Muscle of leg (tissue), 11 donors: ENCODE measurements around the gene ZCWPW1. TPM values are rescaled to one million over a fixed set of nuclear protein-coding genes. Genes with fewer than 3 reads are reported as not detected.
"Not testable (repeated sequence)": the region's sequence is repeated elsewhere in the genome, so short reads cannot be mapped to it uniquely, and the experiment has no call there.

Experiments used
- DNase-seq: peaks from one replicate; pipeline ENCODE4 v3.0.0; 2013
- H3K27ac ChIP-seq: one replicate; pipeline ENCODE4 v1.5.1; 2013; ENCODE audit warnings: mild to moderate bottlenecking, low read length, control low read depth
- H3K27me3 ChIP-seq: one replicate; pipeline ENCODE4 v1.6.1; 2013; ENCODE audit warnings: low read length; ENCODE audit not compliant: control insufficient read depth, insufficient read depth
- H3K36me3 ChIP-seq: one replicate; pipeline ENCODE4 v1.6.1; 2013; ENCODE audit warnings: low read length; ENCODE audit not compliant: control insufficient read depth, insufficient read depth
- H3K4me1 ChIP-seq: one replicate; pipeline ENCODE4 v1.6.1; 2013; ENCODE audit warnings: low read length; ENCODE audit not compliant: control insufficient read depth, insufficient read depth
- H3K4me3 ChIP-seq: one replicate; pipeline ENCODE4 v1.5.1; 2013; ENCODE audit warnings: low read length, control low read depth
- H3K9me3 ChIP-seq: replicated peaks from 2 replicates; pipeline ENCODE4 v1.6.1; 2013; ENCODE audit warnings: low read depth, low read length; ENCODE audit not compliant: control insufficient read depth
- WGBS: methylation state at CpG from one replicate; pipeline ENCODE4 v1.1.5; 2013; ENCODE audit warnings: missing lambda C conversion rate; ENCODE audit not compliant: insufficient coverage; 5-methylcytosine and 5-hydroxymethylcytosine counted together
- polyA plus RNA-seq, 8 donors: library from polyadenylated mRNA; unstranded; fragments of 120-200 nt; gene quantifications; one replicate each; pipeline versions ENCODE4 v1.2.1 to v1.2.3, GENCODE V29; 2013; ENCODE audit warnings: inconsistent platforms in 1 of 8, low replicate concordance in 1 of 8; ENCODE audit not compliant: insufficient read length in 8 of 8, insufficient read depth in 1 of 8
- total RNA-seq: library from RNA; stranded (reverse); fragments of 120-200 nt; gene quantifications from one replicate; pipeline ENCODE4 v1.2.4, GENCODE V29; 2013

Gene ZCWPW1
- total and polyA plus RNA-seq, 9 donors: 4.4 to 8.9 (median 5.2) TPM

GRCh38 chr7:100373870-100374598 is 54.5 kb downstream of the ZCWPW1 start:
- WGBS: 68% methylated on average over 10 of the region's 15 CpGs
- H3K4me1 ChIP-seq: peaks cover 14% of the 10 kb centered on the region
- not testable (repeated sequence) for H3K4me3 ChIP-seq

GRCh38 chr7:100373261-100373831 is 55.2 kb downstream of the ZCWPW1 start, which contains the start of gene PILRA:
PILRA (plus strand) TSS chr7:100373487; CDS start chr7:100373657, 170 bp downstream.
- H3K9me3 ChIP-seq: no peaks in the 10 kb centered on the region
- WGBS: 30% methylated on average over 10 of the region's 12 CpGs
- peak; percentile 35 for DNase-seq
- H3K27ac ChIP-seq: peak within 1 kb of the TSS; percentile 20
- H3K4me1 ChIP-seq: peaks cover 14% of the 10 kb centered on the region
- peaks cover 1% of the 10 kb centered on the region for H3K36me3 ChIP-seq
- no peaks in the 10 kb centered on the region for H3K27me3 ChIP-seq
- H3K4me3 ChIP-seq: no peak within 1 kb of the TSS

More at GRCh38 chr7:100373870-100374598, 54.5 kb downstream of the ZCWPW1 start:
- H3K9me3 ChIP-seq, H3K27ac ChIP-seq, H3K27me3 ChIP-seq, DNase-seq, H3K36me3 ChIP-seq: not testable (repeated sequence)

DNA sequence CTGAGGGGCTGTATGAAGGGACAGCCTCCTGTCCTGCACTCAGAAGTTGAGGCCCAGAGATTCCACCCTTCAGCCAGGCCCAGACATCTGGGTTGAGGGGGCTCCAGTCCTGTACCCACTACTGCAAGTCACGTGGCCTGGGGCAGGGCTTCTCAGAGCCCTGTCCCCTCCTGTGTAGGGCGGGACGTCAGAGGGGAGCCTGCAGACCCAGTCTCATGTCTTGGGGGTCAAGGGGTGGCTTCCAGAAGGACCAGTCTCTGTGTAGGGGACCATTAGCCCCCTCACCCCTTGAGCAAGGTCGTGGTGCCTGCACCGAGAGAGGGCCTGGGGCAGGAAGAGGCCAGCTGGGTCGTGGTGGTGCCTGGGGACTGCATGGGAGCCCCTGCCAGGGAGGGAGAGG is 55.8 kb downstream of the ZCWPW1 start:
- Histone ChIP-seq H3K4me1 (peaks cover 14% of the 10 kb centered on the region), H3K4me3 (no peak overlapping the region), H3K27me3 (no peaks in the 10 kb centered on the region), H3K27ac (peak overlapping the region; percentile 20), H3K9me3 (no peaks in the 10 kb centered on the region), H3K36me3 (peaks cover 6% of the 10 kb centered on the region)
- no CpG with 5 or more reads among the region's 6 CpGs for WGBS
- DNase-seq: no peak

DNA sequence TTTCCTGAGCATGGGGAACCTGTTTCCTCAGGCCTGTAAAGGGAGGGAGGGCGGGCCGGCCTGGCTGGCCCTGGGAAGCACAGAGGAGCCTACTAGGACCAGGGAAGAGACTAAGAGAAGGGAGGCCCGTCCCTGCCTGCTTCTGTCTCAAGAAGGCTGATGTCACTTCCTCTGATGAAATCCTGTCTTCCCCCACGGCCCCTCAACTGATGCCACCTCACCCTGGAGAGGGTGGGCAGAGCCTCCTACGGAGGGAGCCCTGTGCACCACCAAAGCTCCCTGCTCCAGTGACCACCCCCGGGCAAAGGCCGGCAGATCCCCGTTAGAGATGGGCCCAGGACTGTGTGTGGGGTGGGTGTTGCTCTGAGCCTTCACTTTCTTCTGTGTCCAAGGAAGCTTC is 56.2 kb downstream of the ZCWPW1 start:
- H3K27me3 ChIP-seq: no peaks in the 10 kb centered on the region
- H3K36me3 ChIP-seq: peaks cover 10% of the 10 kb centered on the region
- H3K4me3 ChIP-seq: no peak overlapping the region
- no peaks in the 10 kb centered on the region for H3K9me3 ChIP-seq
- 65% methylated on average over 5 of the region's 8 CpGs for WGBS
- peak; percentile 39 for DNase-seq
- peak overlapping the region; percentile 20 for H3K27ac ChIP-seq
- H3K4me1 ChIP-seq: peaks cover 14% of the 10 kb centered on the region

DNA sequence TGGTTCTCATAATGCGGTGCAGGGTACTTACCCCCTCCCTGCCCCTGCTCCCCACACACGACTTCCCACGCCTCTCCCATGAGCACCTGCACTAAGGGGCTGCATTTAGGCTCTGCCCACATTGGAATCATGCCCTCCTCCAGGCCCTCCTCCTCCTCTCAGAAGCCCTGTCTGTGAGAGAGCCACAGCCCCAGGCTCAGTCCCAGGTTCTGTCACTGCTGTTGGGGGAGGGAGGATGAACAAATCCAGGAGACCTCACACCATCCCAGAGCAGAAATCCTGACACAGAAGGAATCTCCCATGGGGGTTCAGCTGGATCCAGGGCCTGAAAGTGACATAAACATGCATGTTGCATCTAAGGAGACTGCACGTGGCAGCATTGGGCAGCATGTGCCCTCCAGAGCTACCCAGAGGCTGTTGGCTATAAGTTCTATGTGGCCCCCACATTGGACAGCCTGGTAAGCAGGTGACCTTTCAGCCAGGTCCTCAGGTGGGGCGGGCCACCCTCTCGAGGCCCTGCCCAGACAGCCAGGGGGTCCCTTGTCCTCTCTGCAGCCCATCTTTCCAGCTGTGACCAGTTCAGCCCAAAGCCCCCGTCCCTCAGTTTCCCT is 56.8 kb downstream of the ZCWPW1 start:
- Histone ChIP-seq H3K4me3 (no peak overlapping the region), H3K27me3 (no peaks in the 10 kb centered on the region), H3K4me1 (peaks cover 14% of the 10 kb centered on the region), H3K36me3 (peaks cover 15% of the 10 kb centered on the region), H3K9me3 (no peaks in the 10 kb centered on the region), H3K27ac (no peak overlapping the region)
- 56% methylated on average over 4 of the region's 7 CpGs for WGBS
- no peak for DNase-seq

- Histone ChIP-seq H3K4me1 (peaks cover 16% of the 10 kb centered on the region), H3K27me3 (no peaks in the 10 kb centered on the region), H3K27ac (no peak overlapping the region), H3K36me3 (peaks cover 15% of the 10 kb centered on the region), H3K9me3 (no peaks in the 10 kb centered on the region), H3K4me3 (no peak overlapping the region)
- no peak for DNase-seq
- 98% methylated on average over 4 of the region's 6 CpGs for WGBS
These were observed 57.8 kb downstream of the ZCWPW1 start for GRCh38 chr7:100370746-100371145.

GRCh38 chr7:100370303-100370702 is 58.2 kb downstream of the ZCWPW1 start:
- no peaks in the 10 kb centered on the region for H3K27me3 ChIP-seq
- WGBS: 25% methylated on average over 4 of the region's 4 CpGs
- peaks cover 16% of the 10 kb centered on the region for H3K36me3 ChIP-seq
- H3K27ac ChIP-seq: no peak overlapping the region
- H3K4me3 ChIP-seq: no peak overlapping the region
- no peaks in the 10 kb centered on the region for H3K9me3 ChIP-seq
- peaks cover 16% of the 10 kb centered on the region for H3K4me1 ChIP-seq
- DNase-seq: no peak

DNA sequence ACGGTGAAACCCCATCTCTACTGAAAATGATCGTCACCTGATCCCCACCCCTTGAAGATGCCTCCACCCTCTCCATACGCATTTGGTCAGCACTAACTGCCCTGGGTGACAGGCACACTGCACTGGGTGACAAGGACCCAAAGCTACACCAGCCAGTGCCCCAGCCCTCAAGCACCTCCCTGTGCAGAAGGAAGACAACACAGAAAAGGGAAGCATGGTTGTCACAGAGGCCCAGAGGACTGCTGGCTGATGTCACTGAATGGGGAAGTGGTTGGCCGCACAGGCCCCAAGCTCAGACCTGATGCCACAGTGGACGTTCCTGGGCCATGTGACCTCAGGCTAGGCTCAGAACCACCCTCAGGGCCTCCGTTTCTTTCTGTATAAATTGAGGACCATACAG is 59.4 kb downstream of the ZCWPW1 start:
- peak overlapping the region; percentile 66 for H3K27ac ChIP-seq
- no peaks in the 10 kb centered on the region for H3K9me3 ChIP-seq
- H3K4me3 ChIP-seq: no peak overlapping the region
- no peaks in the 10 kb centered on the region for H3K27me3 ChIP-seq
- H3K4me1 ChIP-seq: peaks cover 16% of the 10 kb centered on the region
- WGBS: 53% methylated on average over 4 of the region's 6 CpGs
- peaks cover 18% of the 10 kb centered on the region for H3K36me3 ChIP-seq
- DNase-seq: peak; percentile 82

DNA sequence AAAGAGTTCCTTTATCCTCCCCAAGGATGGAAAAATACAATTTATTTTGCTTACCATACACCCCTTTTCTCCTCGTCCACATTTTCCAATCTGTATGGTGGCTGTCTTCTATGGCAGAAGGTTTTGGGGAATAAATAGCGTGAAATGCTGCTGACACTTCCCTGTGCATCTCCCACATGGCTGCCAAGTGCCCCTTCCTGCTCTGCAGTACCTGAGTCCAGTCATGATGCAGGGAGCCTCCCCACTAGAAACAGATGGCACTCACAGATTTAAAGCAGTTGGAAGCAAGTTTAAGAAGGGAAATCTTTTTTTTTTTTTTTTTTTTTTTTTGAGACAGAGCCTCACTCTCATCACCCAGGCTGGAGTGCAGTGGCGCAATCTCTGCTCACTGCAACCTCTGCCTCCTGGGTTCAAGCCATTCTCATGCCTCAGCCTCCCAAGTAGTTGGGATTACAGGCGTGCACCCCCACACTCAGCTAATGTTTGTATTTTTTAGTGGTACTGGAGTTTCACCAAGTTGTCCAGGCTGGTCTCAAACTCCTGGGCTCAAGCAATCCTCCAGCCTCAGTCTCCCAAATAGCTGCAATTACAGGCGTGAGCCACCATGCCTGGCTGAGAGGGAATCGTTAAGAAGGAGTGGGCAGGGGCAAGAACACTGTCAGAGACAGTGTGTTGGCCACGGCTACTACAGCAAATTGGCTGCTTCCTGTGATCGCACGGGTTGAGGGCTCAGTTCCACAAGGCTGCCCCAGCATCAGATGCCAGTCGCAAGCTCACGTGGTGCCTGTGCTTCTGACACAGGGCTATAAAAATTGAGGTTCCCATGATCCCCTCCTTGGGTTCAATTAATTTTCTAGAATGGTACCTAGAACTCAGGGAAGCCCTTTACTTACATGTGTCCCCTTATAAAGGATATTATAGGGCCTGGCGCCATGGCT is 60.6 kb downstream of the ZCWPW1 start:
- peaks cover 18% of the 10 kb centered on the region for H3K36me3 ChIP-seq
- H3K27me3 ChIP-seq: no peaks in the 10 kb centered on the region
- no peak for DNase-seq
- WGBS: 72% methylated on average over 6 of the region's 12 CpGs
- H3K9me3 ChIP-seq: no peaks in the 10 kb centered on the region
- H3K4me3 ChIP-seq: no peak overlapping the region
- H3K4me1 ChIP-seq: peaks cover 10% of the 10 kb centered on the region
- peak overlapping the region; percentile 49 for H3K27ac ChIP-seq
